ENCODE measurements around the gene HBZ.
"Not testable (repeated sequence)": the region's sequence is repeated elsewhere in the genome, so short reads cannot be mapped to it uniquely, and the experiment has no call there.

HBZ gene

DNA sequence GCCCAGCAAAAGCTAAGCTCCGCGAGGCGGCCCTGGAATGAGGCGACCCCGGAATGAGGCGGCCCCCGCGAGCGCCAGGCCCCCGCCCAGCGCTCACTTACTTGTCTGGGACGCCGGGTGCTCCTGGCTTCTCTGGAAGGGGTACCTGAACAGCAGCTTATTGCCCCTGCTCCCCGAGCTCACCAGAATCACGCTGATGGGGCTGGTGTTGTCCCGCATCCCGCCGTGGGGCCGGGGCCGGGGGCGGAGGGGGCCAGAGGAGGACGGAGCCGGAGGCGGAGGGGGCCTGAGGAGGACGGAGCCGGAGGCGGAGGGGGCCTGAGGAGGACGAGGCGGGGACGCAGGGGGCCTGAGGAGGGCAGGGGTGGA is 14.4 kb upstream of the HBZ start:
- DNase-seq (ENCODE audit: low read depth), result no peak

DNA sequence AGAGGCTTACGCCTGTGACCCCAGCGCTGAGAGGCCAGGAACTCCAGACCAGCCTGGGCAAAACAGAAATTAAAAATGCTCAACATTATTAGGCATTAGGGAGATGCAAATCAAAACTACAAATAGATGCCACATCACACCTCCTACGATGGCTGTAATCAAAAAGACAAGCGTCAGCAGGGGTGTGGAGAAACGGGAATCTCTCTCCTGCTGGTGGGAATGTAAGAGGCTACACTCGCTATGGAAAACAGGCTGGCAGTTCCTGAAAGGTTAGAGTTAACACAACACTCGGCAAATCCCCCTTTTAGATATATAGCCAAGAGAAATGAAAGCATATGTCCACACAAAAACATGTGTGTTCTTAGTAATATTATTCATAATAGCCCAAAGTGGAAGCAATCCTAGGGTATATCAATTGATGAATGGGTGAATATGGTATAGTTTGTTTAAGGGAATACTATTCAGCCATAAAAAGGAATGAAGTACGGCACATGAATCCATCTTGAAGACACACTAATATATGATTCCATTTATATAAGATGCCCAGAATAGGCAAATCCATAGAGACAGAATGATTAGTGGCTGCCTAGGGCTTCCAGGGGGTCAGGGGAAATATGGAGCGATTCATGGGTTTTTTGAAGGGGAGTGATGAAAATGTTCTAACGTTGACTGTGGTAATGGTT is 12.1 kb upstream of the HBZ start:
- DNase-seq (ENCODE audit: low read depth), result no peak

DNA sequence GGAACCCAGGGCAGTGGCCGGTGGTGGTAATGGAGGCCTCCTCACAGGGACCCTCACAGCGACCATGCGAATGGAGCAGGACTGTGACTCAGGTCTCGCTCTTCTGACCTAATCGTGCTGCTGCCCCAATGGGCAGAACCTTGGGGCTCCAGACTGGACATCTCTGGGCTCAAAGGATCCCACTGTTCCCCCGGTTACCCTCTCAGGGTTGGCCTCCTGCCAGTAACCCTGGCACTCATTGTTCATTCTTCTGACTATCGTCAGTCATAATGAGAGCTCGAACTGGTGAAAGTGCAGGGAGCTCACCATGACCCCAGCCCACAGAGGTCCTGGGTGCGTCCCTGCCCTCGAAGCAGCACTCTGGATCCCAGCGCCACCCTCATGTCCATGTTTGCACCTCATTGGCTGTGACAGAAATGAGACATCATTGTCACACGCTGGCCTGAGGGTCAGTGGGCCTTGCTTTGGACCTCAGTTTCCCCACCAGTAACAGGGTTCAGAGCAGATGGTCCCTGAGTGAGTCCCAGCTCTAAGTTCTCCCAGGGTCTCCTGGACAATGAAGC is 10.0 kb upstream of the HBZ start:
- no peak for DNase-seq (ENCODE audit: low read depth)

DNA sequence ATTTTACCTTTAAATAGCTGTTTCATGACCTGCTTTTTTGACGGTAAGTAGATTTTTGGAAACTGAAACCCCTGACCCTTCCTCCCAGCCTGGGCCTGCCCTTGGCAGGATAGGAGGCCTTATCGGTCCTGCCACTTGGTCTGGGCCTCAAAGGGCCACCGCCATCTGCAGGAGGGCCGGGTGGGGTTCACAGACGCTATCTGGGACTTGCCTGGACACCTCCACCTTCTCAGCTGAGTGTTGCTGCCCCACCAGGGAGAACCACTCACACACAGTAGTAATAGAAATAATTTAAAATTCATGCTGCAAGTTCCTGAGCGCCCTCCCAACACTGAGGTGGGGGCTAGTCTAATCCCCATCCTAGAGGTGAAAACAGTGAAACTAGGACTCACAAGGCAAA is 9.4 kb upstream of the HBZ start:
- no peak for DNase-seq (ENCODE audit: low read depth)

DNA sequence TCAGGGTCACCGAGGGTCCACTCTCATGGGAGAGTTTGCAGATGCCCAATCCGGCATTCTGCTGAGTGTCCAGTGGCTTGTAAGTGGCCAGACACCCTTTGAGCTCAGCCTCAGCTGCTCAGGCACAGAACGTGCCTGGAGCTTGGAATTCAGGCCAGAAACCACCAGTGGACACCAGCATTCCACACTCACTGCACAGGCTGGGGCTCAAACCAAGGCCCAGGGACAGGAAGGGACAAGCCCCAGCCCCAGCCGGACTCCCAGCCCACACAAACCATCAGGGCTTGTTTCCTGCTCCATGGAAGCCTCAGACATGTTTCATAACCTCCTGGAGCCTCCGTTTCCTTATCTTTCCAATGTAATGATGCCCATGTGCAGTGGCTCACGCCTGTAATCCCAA is 9.0 kb upstream of the HBZ start:
- no peak for DNase-seq (ENCODE audit: low read depth)

DNA sequence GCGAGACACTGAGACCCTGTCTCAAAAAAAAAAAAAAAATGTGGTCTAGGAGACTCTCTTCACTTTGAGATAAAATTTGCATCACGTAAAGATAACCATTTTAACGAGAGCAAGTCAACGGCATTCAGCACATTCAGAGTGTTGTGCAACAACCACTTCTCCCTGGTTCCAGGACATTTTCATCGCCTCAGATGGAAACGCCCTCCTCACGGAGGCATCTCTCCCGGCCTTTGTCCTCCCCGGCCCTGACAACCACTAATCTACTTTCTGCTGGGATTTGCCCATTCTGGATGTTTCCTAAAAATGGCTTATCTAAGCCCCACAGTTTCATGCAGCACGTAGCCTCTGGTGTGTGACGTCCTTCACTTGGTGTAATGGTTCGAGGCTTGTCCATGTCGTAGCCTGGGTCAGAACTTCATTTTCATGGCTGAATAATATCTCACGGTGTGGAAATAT is 7.6 kb upstream of the HBZ start:
- no peak for DNase-seq (ENCODE audit: low read depth)

DNA sequence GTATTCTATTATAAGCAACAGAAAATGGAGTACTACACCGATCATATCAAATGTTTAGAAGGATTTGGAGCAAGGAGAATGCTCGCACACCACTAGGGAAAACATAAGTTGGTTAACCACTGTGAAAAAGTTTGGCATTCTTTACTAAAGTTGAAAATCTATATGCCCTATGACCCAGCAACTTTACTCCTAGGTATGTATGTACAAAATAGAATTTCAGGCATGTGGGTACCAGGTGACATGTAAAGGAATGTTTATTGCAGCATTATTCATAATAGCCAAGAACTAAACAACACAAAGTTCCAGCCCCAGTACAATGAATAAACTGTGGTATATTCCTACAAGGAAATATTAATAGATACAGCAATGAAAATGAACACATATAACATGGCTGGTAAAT is 5.8 kb upstream of the HBZ start:
- DNase-seq (ENCODE audit: low read depth), result no peak

DNA sequence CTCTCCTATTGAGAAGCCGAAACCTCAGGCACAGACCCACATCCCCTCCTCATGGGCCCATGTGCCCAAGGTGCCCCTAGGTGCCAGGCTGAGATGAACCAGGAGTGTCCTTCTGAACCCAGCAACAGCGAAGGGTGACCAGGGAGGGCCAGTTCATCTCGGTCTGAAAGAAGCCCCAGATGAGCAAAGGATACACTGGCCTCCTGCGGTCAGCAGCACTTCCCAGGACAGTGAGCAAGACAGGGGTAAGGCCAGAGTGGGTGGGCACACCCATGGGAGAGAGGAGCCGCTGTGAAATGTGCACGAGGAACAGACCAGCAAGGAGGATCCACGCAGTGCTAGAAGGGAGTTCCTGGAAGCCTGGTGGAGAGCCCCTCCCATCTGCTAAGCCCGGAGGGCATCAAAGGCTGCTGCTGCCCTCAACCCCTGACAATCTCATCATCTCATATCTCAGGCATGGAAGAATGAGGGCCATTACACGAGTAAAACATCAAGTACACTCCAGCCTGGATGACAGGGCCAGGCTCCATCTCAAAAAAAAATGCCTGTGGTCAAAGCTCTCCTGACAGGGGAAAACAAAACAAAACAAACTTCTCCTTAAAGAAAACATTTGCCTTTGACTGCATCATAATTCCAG is 3.3 kb upstream of the HBZ start:
- DNase-seq (ENCODE audit: low read depth), result no peak

DNA sequence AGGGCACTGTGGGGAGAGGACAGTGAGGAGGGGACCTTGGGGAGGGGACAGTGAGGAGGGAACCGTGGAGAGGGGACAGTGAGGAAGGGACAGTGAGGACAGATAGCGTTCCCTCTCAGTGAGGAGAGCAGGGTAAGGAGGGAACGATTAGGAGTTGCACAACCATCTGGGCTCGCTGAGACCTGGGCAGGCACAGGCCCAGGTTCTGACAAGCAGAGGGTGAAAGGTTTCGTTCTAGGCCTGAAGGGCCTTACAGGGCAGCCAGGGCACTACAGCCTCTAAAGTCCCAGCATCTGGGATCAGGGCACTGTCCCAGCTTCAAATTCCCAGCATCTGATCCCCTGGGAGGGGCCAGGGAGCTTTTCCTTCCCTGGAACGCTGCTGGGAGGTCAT is 681 bp downstream of the HBZ start:
- DNase-seq (ENCODE audit: low read depth), result not testable (repeated sequence)

DNA sequence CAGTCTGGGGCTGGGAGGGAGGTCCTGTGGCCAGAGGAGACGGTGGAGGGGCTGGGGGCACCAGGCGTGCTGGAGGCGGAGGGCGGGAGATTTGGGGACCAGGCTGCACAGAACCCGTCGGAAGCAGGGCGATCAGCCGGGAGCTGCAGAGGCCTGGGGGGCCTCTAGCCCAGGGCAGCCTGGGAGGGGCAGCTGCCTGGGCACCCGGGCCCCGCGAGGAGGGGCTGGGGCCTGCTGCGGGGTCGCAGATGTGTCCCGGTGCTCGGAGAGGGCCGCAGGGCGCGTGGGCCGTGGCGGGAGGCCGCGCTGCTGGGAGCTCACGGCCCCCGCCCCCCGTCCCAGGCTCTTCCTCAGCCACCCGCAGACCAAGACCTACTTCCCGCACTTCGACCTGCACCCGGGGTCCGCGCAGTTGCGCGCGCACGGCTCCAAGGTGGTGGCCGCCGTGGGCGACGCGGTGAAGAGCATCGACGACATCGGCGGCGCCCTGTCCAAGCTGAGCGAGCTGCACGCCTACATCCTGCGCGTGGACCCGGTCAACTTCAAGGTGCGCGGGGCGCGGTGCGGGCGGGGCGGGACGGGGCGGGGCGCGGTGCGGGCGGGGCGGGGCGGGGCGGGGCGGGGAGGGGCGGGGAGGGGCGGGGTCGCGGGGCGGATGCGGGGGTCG is 1.2 kb downstream of the HBZ start:
- DNase-seq (ENCODE audit: low read depth), result not testable (repeated sequence)

DNA sequence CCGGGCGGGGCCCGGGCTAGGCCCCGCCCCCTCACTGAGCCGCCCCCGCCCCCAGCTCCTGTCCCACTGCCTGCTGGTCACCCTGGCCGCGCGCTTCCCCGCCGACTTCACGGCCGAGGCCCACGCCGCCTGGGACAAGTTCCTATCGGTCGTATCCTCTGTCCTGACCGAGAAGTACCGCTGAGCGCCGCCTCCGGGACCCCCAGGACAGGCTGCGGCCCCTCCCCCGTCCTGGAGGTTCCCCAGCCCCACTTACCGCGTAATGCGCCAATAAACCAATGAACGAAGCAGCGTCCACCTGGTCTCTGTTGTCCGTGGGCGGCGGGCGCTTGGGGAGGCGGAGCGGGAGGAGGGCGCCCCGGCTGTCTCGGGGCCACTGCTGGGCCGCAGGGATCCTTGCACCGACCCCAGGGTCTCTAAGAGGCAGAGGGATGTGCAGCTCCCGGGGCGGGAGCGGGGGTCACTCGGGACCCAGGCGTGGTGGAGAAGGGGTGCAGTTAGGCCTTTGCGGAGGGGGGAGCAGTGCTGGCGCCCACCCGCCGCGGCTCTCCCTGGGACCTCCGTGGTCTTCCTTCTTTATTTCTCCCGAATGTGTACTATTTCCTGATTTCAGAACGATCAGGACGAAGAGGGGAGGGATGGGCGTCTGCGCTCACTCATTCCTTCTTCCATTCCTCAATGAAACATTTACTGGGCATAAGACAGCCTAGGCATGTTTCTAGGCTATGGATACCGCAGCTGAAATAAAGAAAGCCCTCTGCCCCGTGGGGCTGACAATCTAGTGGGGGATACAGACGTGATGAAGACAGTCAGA is 2.0 kb downstream of the HBZ start:
- no peak for DNase-seq (ENCODE audit: low read depth)

DNA sequence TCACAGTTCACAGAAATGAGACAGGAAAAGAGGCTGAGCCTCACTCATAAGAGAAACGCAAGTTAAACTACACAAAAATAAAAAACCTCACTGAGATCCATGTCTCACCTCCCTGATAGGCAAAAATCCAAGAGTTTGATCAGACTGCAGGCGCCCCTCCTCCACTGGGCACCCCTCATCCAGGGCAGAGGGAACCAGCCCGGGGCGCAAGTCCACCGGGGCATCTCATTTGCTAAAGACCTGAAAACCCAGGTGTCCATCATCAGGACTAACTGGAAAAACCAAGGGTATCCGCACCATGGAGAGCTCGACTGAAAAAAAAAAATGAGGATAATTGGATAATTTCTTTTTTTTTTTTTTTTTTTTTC is 2.6 kb downstream of the HBZ start:
- DNase-seq (ENCODE audit: low read depth), result no peak

DNA sequence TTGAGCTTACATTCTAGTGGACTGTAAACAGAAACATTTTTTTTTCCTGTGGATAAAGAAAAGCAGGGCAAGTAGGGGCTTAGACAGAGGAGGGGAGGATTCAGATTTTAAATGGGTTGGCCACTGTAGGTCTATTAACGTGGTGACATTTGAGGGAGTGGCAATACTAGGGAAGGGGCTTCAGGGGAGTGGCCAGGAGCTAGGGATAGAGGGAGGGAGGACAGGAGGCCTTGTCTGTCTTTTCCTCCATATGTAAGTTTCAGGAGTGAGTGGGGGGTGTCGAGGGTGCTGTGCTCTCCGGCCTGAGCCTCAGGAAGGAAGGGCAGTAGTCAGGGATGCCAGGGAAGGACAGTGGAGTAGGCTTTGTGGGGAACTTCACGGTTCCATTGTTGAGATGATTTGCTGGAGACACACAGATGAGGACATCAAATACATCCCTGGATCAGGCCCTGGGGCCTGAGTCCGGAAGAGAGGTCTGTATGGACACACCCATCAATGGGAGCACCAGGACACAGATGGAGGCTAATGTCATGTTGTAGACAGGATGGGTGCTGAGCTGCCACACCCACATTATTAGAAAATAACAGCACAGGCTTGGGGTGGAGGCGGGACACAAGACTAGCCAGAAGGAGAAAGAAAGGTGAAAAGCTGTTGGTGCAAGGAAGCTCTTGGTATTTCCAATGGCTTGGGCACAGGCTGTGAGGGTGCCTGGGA is 6.8 kb downstream of the HBZ start:
- no peak for DNase-seq (ENCODE audit: low read depth)

DNA sequence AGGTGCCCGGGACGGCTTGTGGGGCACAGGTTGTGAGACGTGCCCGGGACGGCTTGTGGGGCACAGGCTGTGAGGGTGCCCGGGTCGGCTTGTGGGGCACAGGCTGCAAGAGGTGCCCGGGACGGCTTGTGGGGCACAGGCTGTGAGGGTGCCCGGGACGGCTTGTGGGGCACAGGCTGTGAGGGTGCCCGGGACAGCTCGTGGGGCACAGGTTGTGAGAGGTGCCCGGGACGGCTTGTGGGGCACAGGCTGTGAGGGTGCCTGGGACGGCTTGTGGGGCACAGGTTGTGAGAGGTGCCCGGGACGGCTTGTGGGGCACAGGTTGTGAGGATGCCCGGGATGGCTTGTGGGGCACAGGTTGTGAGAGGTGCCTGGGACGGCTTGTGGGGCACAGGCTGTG is 7.8 kb downstream of the HBZ start:
- not testable (repeated sequence) for DNase-seq (ENCODE audit: low read depth)

DNA sequence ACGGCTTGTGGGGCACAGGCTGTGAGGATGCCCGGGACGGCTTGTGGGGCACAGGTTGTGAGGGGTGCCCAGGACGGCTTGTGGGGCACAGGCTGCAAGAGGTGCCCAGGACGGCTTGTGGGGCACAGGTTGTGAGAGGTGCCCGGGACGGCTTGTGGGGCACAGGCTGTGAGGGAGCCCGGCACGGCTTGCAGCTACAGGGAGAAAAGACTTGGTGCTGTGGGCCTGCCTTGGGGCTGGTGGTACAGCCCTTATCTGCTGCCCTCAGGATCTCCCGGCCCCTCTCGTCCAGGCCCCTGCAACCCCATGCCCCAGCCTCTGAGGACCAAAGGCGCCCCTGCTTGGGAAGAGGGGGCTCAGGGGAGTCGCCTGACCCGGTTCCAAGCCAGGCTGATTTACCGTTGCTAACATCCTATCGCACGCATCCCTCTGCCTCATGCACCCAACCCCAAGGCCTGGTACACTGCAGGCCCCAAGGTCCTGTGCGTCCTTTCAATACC is 8.3 kb downstream of the HBZ start:
- DNase-seq (ENCODE audit: low read depth), result no peak

DNA sequence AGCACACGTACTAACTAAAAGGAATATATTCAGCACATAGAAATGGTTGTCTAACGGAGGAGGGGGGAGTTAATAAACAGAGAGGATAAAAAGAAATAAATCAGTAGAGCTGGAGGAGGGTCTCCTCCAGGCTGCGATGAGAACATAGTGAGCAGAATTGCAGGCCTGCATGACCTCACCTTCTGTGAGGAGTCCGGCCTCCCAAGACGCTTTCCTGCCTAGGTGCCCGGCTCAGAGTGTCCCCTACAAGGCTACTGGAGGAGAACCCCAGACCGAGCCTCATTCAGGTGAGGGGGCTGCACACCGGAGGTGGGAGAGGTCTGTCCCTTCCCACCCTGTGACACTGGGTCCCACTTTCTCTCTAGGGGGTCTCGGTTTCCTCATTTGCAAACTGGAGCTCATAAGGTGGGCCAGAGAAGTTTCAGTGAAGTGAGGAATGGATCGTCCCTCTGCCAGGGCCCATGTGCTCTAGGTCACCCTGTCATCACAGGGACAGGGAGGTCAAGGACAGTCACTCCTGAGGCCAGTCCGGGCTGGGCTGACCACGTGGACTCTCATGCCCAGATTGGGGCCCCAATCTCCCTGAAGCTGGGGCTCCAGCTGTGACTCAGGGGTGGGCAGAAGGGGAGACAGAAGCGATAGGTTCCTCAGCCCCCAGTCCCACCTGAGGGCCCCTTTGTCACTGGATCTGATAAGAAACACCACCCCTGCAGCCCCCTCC is 10.0 kb downstream of the HBZ start:
- DNase-seq (ENCODE audit: low read depth), result no peak

DNA sequence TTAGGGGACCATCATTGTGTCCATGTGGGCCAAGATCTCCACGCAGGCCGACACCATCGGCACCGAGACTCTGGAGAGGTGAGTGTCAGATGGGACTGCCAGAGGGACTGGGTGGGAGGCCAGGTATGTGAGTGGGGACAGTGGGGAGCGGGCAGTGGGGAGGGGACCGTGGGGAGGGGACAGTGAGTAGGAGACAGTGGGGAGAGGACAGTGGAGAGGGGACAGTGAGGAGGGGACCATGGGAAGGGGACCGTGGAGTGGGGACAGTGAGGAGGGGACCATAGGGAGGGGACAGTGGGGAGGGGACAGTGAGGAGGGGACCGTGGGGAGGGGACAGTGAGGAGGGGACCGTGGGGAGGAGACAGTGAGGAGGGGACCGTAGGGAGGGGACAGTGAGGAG is 10.7 kb downstream of the HBZ start:
- not testable (repeated sequence) for DNase-seq (ENCODE audit: low read depth)

DNA sequence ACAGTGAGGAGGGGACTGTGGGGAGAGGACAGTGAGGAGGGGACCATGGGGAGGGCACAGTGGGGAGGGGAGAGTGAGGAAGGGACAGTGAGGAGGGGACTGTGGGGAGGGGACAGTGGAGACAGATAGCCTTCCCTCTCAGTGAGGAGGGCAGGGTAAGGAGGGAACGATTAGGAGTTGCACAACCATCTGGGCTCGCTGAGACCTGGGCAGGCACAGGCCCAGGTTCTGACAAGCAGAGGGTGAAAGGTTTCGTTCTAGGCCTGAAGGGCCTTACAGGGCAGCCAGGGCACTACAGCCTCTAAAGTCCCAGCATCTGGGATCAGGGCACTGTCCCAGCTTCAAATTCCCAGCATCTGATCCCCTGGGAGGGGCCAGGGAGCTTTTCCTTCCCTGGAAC is 11.3 kb downstream of the HBZ start:
- not testable (repeated sequence) for DNase-seq (ENCODE audit: low read depth)

DNA sequence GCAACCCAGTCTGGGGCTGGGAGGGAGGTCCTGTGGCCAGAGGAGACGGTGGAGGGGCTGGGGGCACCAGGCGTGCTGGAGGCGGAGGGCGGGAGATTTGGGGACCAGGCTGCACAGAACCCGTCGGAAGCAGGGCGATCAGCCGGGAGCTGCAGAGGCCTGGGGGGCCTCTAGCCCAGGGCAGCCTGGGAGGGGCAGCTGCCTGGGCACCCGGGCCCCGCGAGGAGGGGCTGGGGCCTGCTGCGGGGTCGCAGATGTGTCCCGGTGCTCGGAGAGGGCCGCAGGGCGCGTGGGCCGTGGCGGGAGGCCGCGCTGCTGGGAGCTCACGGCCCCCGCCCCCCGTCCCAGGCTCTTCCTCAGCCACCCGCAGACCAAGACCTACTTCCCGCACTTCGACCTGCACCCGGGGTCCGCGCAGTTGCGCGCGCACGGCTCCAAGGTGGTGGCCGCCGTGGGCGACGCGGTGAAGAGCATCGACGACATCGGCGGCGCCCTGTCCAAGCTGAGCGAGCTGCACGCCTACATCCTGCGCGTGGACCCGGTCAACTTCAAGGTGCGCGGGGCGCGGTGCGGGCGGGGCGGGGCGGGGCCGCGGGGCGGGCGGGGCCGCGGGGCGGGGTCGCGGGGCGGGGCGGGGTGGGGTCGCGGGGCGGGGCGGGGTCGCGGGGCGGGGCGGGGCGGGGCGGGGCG is 11.8 kb downstream of the HBZ start:
- DNase-seq (ENCODE audit: low read depth), result not testable (repeated sequence)

DNA sequence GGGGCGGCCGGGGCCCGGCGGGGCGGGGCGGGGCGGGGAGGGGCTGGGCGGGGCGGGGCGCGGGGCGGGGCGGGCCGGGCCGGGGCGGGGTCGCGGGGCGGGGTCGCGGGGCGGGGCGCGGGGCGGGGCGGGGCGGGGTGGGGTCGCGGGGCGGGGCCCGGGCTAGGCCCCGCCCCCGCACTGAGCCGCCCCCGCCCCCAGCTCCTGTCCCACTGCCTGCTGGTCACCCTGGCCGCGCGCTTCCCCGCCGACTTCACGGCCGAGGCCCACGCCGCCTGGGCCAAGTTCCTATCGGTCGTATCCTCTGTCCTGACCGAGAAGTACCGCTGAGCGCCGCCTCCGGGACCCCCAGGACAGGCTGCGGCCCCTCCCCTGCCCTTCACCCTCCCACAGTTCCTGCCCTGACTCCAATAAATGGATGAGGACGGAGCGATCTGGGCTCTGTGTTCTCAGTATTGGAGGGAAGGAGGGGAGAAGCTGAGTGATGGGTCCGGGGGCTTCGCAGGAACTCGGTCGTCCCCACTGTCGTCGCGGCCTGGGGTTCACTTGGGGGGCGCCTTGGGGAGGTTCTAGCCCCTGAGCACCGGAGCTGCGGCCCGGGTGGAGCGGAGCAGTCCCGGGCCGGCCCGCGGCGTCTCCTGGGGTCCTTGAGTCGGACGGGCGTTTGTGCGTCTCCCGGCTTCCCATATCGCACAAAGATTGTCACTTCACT is 12.5 kb downstream of the HBZ start:
- DNase-seq (ENCODE audit: low read depth), result no peak
